ENCODE measurements around the gene NPIPA3.
"Not testable (repeated sequence)": the region's sequence is repeated elsewhere in the genome, so short reads cannot be mapped to it uniquely, and the experiment has no call there.

NPIPA3 gene

DNA sequence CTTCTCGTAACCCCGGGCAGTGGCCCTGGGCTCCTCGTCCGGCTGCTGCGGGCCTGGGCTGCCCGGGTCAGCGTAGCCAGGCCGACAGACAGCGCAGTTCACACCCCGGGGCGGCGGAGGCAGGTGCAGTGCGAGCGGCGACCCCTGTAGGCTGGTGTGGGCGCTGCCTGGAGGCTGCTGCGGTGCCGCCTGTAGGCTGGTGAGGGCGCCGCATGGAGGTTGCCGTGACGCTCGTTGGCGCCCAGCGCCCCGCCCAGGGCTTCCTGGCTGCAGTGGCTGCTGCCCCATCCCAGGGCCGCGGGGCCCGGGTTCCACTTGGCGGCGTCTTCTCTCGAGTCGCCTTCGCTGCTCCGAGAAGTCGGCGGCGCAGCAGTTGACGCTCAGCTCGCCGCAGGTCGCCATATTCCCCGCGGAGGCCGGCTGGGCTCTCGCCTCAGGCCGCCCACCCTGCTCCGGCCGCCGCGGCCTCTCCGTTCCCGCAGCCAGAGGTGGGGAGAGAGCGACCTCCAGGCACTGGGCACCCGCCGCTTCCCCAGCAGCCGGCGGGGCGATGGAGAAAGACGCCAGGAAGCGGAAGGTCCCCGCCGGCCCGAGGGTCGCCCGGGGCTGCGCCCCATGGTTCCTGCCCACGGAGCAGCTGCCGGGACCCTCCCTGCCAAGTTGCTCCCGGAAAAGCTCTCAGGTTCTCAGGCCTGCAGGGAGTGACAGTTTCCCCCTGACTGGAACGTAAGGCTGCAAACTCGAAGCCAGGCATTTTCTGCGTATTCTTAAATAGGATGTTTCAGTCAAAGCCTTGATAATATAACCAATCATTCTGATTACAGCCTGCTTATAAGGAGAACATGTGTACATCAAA, at the start of gene NPIPA3:
TSS of gene NPIPA3 (plus strand) at position 256 of the 856 bp plus-strand sequence. CDS start 5,533 bp downstream, outside the sequence.
- DNase-seq: not testable (repeated sequence)

- no peak for DNase-seq
These were observed 45.1 kb upstream of the NPIPA3 start for GRCh38 chr16:14658063-14658462.

- DNase-seq: no peak
These were observed 35.6 kb upstream of the NPIPA3 start for GRCh38 chr16:14667347-14668266.

- no peak for DNase-seq
These were observed 34.5 kb upstream of the NPIPA3 start for GRCh38 chr16:14668556-14669223.

GRCh38 chr16:14669776-14670175, 33.4 kb upstream of the NPIPA3 start:
- DNase-seq: no peak

- no peak for DNase-seq
These were observed 30.7 kb upstream of the NPIPA3 start for GRCh38 chr16:14672403-14672971.

DNA sequence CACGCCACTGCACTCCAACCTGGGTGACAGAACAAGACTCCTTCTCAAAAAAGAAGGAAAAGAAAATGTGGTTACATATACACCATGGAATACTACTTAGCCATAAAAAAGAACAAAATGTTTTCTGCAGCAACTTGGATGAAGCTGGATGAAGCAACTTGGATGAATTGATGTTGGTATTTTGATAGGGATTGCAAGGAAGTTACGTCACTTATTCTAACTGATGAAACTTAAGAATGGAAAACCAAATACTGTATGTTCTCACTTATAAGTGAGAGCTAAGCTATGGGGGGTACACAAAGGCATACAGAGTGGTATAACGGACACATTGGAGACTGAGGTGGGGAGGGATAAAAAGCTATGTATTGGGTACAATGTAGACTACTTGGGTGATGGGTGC, 26.6 kb upstream of the NPIPA3 start:
- DNase-seq: no peak

DNA sequence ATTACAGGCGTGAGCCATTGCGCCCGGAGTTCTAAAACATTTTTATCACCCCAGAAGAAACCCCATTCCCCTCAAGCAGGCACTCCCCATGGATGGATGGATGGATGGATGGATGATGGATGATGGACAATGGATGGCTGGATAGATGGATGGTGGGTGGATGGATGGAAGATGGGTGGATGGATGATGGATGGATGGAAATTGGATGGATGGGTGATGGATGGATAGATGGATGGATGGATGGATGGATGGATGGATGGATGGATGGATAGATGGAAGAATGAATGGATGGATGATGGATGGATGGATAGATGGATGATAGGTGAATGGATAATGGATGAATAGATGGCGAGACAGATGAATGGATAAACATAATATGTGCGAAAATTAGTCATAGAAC, 25.6 kb upstream of the NPIPA3 start:
- DNase-seq: no peak

DNA sequence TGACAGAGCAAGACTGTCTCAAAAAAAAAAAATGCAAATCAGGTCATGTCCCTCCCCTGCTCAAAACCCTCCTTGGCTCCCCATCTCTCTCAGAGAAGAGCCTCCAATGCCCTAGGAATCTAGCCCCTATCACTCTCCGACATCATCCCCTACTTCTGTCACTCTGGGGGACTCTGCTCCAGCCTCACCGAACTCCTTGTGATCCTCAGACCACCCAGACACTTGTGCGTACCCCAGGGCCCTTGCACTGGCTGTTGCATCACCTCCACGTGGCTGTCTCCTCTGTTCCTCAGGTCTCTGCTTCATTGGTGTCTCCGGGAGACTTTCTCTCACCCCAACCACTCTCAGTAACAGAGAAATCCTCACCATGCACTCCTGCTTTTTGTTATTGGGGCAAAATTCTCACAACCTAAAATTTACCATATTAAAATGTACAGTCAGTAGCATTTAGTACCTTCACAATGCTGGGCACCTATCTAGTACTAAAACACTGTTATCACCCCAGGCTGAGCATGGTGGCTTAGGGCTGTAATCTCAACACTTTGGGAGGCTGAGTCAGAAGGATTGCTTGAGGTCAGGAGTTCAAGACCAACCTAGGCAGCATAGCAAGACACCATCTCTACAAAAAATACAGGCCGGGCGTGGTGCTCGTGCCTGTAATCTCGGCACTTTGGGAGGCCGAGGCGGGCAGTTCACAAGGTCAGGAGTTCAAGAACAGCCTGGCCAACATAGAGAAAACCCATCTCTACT, 24.3 kb upstream of the NPIPA3 start:
- no peak for DNase-seq

GRCh38 chr16:14680396-14680795, 22.8 kb upstream of the NPIPA3 start:
- DNase-seq: not testable (repeated sequence)

DNA sequence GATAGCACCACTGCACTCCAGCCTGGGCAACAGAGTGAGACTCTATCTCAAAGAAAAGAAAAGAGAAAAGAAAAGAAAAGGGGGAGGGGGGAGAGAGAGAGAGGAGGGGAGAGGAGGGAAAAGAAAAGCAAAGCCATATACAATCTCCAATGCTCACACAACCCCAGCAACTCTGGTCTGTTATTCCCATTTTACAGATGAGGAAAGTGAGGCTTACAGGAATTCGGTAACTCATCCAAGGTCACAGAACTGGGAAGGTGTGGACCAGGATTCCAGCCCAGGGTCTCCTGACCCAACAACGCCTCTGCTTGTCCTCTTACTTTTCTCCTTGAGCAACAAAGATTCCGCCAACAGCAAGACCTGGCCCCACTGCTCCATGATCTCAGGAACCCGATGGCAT, 22.1 kb upstream of the NPIPA3 start:
- DNase-seq: no peak

DNA sequence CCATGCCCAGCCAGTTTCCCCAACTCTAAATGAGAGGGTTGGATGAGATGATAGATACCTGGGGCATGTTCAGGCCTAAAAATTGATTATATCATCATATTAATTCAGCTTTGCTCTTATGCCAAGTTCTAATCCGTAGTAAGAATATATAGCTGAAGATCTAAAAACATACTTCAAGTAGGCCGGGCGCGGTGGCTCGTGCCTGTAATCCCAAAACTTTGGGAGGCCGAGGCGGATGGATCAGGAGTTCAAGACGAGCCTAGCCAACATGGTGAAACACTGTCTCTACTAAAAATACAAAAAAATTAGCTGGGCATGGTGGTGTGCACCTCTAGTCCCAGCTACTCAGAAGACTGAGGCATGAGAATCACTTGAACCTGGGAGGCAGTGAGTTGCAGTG, 21.1 kb upstream of the NPIPA3 start:
- no peak for DNase-seq

DNA sequence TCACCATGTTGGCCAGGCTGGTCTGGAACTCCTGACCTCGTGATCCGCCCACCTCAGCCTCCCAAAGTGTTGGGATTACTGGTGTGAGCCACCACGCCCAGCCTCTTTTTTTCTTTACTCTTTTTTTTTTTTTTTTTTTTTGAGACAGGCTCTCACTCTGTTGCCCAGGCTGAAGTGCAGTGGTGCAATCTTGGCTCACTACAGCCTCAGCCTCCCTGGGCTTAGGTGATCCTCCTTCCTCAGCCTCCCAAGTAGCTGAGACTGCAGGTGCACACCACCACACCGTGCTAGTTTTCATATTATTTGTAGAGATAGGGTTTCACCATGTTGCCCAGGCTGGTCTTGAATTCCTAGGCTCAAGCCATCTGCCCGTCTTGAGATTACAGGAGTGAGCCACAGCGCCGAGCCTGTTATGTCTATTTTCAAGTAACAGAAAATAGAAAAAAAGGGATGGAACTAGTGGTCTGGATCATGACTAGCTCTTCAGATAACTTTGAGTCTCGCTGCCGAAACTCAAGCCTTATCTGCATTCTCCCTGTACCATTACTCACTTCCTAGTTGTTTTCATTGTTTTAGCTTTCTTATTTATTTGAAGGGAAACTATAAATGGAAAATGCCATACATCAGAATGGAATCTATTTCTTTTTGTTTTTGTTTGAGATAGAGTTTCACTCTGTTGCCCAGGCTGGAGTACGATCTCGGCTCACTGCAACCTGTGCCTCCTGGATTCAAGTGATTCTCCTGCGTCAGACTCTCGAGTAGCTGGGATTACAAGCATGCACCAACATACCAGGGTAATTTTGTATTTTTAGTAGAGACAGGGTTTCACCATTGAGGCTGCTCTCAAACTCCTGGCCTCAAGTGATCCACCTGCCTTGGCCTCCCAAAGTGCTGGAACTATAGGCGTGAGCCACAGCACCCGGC, 17.1 kb upstream of the NPIPA3 start:
- DNase-seq: not testable (repeated sequence)

- not testable (repeated sequence) for DNase-seq
These were observed 9.1 kb upstream of the NPIPA3 start, which contains the start of gene PLA2G10 for GRCh38 chr16:14694129-14694528. Gene PLA2G10, minus strand, starts transcription at chr16:14694308. Its CDS starts 79 bp downstream, at chr16:14694229.

GRCh38 chr16:14701859-14702258, 1.4 kb upstream of the NPIPA3 start:
- DNase-seq: not testable (repeated sequence)

DNA sequence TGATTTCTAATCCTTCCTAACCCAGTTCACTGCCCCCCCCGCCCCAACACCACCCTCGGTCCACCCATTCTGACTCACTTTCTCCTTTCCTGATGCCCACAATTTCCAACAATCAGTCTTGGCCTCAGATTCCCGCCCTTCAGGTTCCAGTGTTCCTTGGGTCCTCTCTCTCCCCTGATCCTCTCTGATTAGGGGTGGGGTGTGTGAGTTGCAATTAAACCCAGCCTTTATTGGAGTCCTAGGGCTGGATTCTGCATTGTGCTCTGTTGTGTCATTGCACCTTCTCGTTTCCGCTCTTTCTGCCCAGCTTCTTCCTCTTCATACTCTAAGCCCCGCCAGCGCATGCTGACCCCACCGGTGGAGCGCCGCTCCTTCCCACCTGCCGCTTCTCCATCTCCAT, 539 bp upstream of the NPIPA3 start:
- not testable (repeated sequence) for DNase-seq

- not testable (repeated sequence) for DNase-seq
These were observed 30.0 kb downstream of the NPIPA3 start for GRCh38 chr16:14733233-14733632.

- not testable (repeated sequence) for DNase-seq
These were observed 37.7 kb downstream of the NPIPA3 start for GRCh38 chr16:14740832-14741385.

GRCh38 chr16:14741794-14742193, 38.6 kb downstream of the NPIPA3 start:
- DNase-seq: not testable (repeated sequence)

Measured in activated CD4-positive, alpha-beta T cell treated with anti-CD3 and anti-CD28 coated beads for 1 hour (primary cell).